Non-pigmented ciliary epithelial cell (primary cell): ENCODE results near the gene DCAF7.

ENCODE experiments used
- DNase-seq: peaks from one replicate; pipeline ENCODE4 v3.0.0-alpha.2; 2010; ENCODE audit warnings: low read depth

DCAF7 gene

GRCh38 chr17:63629627-63630026 is 79.3 kb downstream of the DCAF7 start:
- DNase-seq: no peak

- no peak for DNase-seq
These were observed 80.8 kb downstream of the DCAF7 start for GRCh38 chr17:63631062-63631461.

- no peak for DNase-seq
These were observed 81.3 kb downstream of the DCAF7 start for GRCh38 chr17:63631626-63632025.

- DNase-seq: no peak
These were observed 83.5 kb downstream of the DCAF7 start for GRCh38 chr17:63633742-63634141.

GRCh38 chr17:63634163-63634562 is 83.9 kb downstream of the DCAF7 start:
- no peak for DNase-seq

GRCh38 chr17:63634816-63635215 is 84.5 kb downstream of the DCAF7 start:
- DNase-seq: no peak

GRCh38 chr17:63635290-63635689 is 85.0 kb downstream of the DCAF7 start:
- no peak for DNase-seq

- no peak for DNase-seq
These were observed 85.5 kb downstream of the DCAF7 start for GRCh38 chr17:63635787-63636186.

GRCh38 chr17:63639125-63639524 is 88.8 kb downstream of the DCAF7 start:
- no peak for DNase-seq

- no peak for DNase-seq
These were observed 89.8 kb downstream of the DCAF7 start for GRCh38 chr17:63640038-63640437.

- DNase-seq: no peak
These were observed 91.6 kb downstream of the DCAF7 start for GRCh38 chr17:63641692-63642448.
